Spleen (tissue), 11 donors: ENCODE data around the gene CSTPP1. TPM values are rescaled to one million over a fixed set of nuclear protein-coding genes. Genes with fewer than 3 reads are reported as not detected.
"Not testable (repeated sequence)": the region's sequence is repeated elsewhere in the genome, so short reads cannot be mapped to it uniquely, and the experiment has no call there.

Source experiments
- DNase-seq: peaks from one replicate; pipeline ENCODE4 v3.0.0-alpha.2; 2020
- H3K27ac ChIP-seq, 8 donors: fragments of 200-600 bp; sonication (generic) in 7 of 8; 1 replicate in 4 of 8; 2 replicates in 4 of 8; pipeline versions ENCODE4 v1.5.0 to v1.8.0; 2016 to 2021; ENCODE audit warnings: inconsistent platforms in 4 of 8, mild to moderate bottlenecking in 4 of 8, moderate library complexity in 1 of 8
- H3K27me3 ChIP-seq, 7 donors: fragments of 200-600 bp; sonication (generic) in 6 of 7; replicated peaks in 1 of 7; 1 replicate in 4 of 7; 2 replicates in 3 of 7; pipeline versions ENCODE4 v1.5.0 to v1.8.0; 2016 to 2021; ENCODE audit warnings: inconsistent platforms in 3 of 7, mild to moderate bottlenecking in 1 of 7
- H3K36me3 ChIP-seq, 6 donors: fragments of 200-600 bp; sonication (generic) in 5 of 6; 1 replicate in 4 of 6; 2 replicates in 2 of 6; pipeline versions ENCODE4 v1.5.0 to v1.8.0; 2016 to 2021; ENCODE audit warnings: inconsistent platforms in 2 of 6
- H3K4me1 ChIP-seq, 6 donors: fragments of 200-600 bp; sonication (generic) in 5 of 6; 1 replicate in 3 of 6; 2 replicates in 3 of 6; pipeline versions ENCODE4 v1.5.0 to v1.8.0; 2016 to 2021; ENCODE audit warnings: inconsistent platforms in 3 of 6
- H3K4me3 ChIP-seq, 8 donors: fragments of 200-600 bp; sonication (generic) in 7 of 8; 1 replicate in 4 of 8; 2 replicates in 4 of 8; pipeline versions ENCODE4 v1.5.0 to v1.8.0; 2016 to 2021; ENCODE audit warnings: inconsistent platforms in 4 of 8, mild to moderate bottlenecking in 4 of 8, moderate library complexity in 2 of 8
- H3K9me3 ChIP-seq, 8 donors: fragments of 200-600 bp; sonication (generic) in 7 of 8; 1 replicate in 4 of 8; 2 replicates in 4 of 8; pipeline versions ENCODE4 v1.5.0 to v1.8.0; 2016 to 2021; ENCODE audit warnings: inconsistent platforms in 4 of 8
- POLR2A ChIP-seq, 3 donors: fragments of 450-650 bp; IDR thresholded peaks; one replicate each; pipeline ENCODE4 v1.5.1; 2017; ENCODE audit warnings: antibody characterized with exemption in 3 of 3, mild to moderate bottlenecking in 1 of 3
- POLR2AphosphoS5 ChIP-seq, 3 donors: sonication (generic); formaldehyde crosslinking; IDR thresholded peaks; one replicate each; pipeline ENCODE4 v1.5.1; 2017; ENCODE audit warnings: antibody characterized with exemption in 3 of 3
- WGBS, 5 donors: extraction: QIAGEN DNeasy Blood & Tissue Kit in 3 of 5; methylation state at CpG; one replicate each; pipeline versions ENCODE4 v1.1.5 to v1.1.7; 2013 to 2018; 5-methylcytosine and 5-hydroxymethylcytosine counted together
- intact Hi-C: fragments of 100-400 bp; cut with DNase I; formaldehyde crosslinking; loops from one replicate; pipeline ENCODE4 v1.15.0; 2023; ENCODE audit warnings: low total_unique reads
- polyA plus RNA-seq, 3 donors: library from polyadenylated mRNA; stranded (reverse); fragments of 200-250 nt; gene quantifications; one replicate each; pipeline ENCODE4 v1.2.1, GENCODE V29; 2013
- total RNA-seq, 7 donors: library from RNA; depleted of rRNA in 3 of 7; stranded (reverse); fragments of >200 nt in 3 of 7; fragmentation: NEBNext Ultra II Directional in 4 of 7; extraction: Animal tissue kit (Norgen Biotek cat#: 25700) in 4 of 7; gene quantifications; one replicate each; pipeline versions ENCODE4 v1.1.0 to v1.2.1, GENCODE V29; 2016 to 2021
- TF ChIP-seq, protein P1 (sequence below), 11 experiments: fragments of 200-600 bp in 7 of 11; fragments of 450-650 bp in 4 of 11; sonication (generic) in 4 of 11; IDR thresholded peaks in 8 of 11; conservative IDR thresholded peaks in 3 of 11; 1 replicate in 7 of 11; 2 replicates in 4 of 11; pipeline versions ENCODE4 v1.4.0 to v1.8.0; 2016 to 2021; ENCODE audit warnings: antibody characterized with exemption in 11 of 11, inconsistent platforms in 4 of 11, mild to moderate bottlenecking in 1 of 11
- donor health status: healthy with polysubstance abuse.
- donor health status: DM: no; HTN: no; CAD: no; lungs with moderate emphysema.
- donor health status: DM: no; HTN: no; CAD: no.
- donor health status: Bipolar disorder and iron deficiency.
- donor health status: healthy.
- donor health status: DM: no; HTN: no; CAD: no.
- donor health status: DM: yes; HTN: yes; CAD: no.

Gene CSTPP1
- total and polyA plus RNA-seq, 10 donors = 8.6 to 23.0 (median 14.4) TPM

- Histone ChIP-seq H3K36me3 (no peaks in the 10 kb centered on the region), H3K9me3 (no peaks in the 10 kb centered on the region), H3K4me3 (peak overlapping the region in 5 of 8 donors; percentile 59 to 88 (median 63)), H3K27ac (no peak overlapping the region), H3K27me3 (peaks cover 0 to 65% (median 34%) of the 10 kb centered on the region in 7 donors), H3K4me1 (peaks cover 14 to 39% (median 29%) of the 10 kb centered on the region in 6 donors)
- no peak for TF ChIP-seq POLR2A (IDR thresholded peaks at IDR 0.05)
- DNase-seq = no peak
- intact Hi-C loops = no loop called here
- 34 to 61% (median 49%) methylated on average over 5 of the region's 5 CpGs for WGBS, 5 donors
Observed at GRCh38 chr11:47187723-47188122, 251.2 kb downstream of the CSTPP1 start.

- intact Hi-C loops = no loop called here
- TF ChIP-seq POLR2AphosphoS5 (IDR thresholded peaks at IDR 0.05) = no peak
- no peak for DNase-seq
Observed at GRCh38 chr11:47188259-47188658, 251.7 kb downstream of the CSTPP1 start.

DNA sequence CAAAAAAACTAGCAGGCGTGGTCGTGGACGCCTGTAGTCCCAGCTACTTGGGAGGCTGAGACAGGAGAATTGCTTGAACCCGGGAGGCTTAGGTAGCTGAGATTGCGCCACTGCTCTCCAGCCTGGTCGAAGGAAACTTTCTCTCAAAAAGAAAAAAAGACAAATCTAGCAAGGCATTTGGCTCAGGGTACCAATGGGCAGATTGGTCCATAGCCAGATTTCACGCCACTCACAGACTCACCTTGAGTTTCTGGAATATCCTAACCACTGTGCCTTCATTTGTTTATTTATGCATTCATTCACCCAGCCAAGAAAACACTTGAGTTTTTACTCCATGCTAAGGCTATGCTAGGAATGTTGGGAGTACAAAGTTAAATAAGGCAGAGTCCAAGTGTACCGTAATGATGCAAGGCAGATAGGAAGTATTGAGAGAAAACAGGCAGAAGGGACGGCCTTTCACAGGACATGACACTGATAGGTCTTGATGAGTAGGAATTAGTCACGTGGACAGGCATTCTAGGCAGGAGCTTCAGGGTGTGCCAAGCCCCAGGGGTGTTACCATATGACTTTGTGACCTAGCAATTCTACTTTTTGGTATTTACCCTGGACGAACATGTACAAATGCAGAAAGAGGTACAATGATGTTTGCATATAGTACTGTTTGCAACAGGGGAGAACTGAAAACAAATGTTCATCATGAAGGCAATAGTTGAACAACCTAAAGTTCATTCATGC lies 252.7 kb downstream of the CSTPP1 start:
- Histone ChIP-seq H3K27ac (no peak overlapping the region), H3K4me1 (peaks cover 14 to 36% (median 29%) of the 10 kb centered on the region in 6 donors), H3K4me3 (no peak overlapping the region), H3K27me3 (peaks cover 0 to 50% (median 34%) of the 10 kb centered on the region in 7 donors), H3K36me3 (no peaks in the 10 kb centered on the region), H3K9me3 (no peaks in the 10 kb centered on the region)
- DNase-seq = no peak
- TF ChIP-seq POLR2AphosphoS5 (IDR thresholded peaks at IDR 0.05) (no peak), POLR2A (IDR thresholded peaks at IDR 0.05) (no peak)
- TF ChIP-seq, protein P1, sequence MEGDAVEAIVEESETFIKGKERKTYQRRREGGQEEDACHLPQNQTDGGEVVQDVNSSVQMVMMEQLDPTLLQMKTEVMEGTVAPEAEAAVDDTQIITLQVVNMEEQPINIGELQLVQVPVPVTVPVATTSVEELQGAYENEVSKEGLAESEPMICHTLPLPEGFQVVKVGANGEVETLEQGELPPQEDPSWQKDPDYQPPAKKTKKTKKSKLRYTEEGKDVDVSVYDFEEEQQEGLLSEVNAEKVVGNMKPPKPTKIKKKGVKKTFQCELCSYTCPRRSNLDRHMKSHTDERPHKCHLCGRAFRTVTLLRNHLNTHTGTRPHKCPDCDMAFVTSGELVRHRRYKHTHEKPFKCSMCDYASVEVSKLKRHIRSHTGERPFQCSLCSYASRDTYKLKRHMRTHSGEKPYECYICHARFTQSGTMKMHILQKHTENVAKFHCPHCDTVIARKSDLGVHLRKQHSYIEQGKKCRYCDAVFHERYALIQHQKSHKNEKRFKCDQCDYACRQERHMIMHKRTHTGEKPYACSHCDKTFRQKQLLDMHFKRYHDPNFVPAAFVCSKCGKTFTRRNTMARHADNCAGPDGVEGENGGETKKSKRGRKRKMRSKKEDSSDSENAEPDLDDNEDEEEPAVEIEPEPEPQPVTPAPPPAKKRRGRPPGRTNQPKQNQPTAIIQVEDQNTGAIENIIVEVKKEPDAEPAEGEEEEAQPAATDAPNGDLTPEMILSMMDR (IDR thresholded peaks at IDR 0.05 in 8 of 11, conservative IDR thresholded peaks at IDR 0.05 in 3 of 11) = no peak
- intact Hi-C loops = no loop called here
- WGBS, 5 donors = 69 to 87% (median 79%) methylated on average over 11 of the region's 11 CpGs

More at GRCh38 chr11:47188259-47188658, 251.7 kb downstream of the CSTPP1 start:
- 92 to 100% (median 95%) methylated on average over 1 of the region's 1 CpG for WGBS, 5 donors
- H3K27me3 ChIP-seq = peaks cover 0 to 60% (median 34%) of the 10 kb centered on the region in 7 donors
- no peaks in the 10 kb centered on the region for H3K36me3 ChIP-seq
- H3K4me1 ChIP-seq = peaks cover 14 to 39% (median 29%) of the 10 kb centered on the region in 6 donors
- H3K9me3 ChIP-seq = no peaks in the 10 kb centered on the region
- no peak overlapping the region for H3K4me3 ChIP-seq
- H3K27ac ChIP-seq = no peak overlapping the region

DNA sequence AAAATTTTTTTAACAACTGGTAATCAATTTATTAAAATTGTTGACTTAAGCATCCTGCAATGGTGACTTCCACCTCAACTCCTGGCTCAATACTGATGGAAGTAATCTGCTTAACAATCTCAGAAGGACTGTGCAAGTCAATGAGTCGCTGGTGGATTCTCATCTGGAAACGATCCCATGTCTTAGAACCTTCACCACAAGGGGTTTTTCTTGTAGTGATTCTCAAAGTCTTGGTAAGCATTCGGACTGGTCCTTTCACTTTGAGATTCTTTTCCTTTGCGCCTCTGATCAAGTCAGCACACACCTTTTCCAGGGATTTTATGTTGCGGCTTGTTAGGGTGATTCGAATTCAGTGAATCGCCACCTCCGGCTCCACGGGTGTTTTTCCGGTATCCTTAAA lies 254.6 kb downstream of the CSTPP1 start:
- H3K4me3 ChIP-seq, H3K9me3 ChIP-seq, H3K27ac ChIP-seq, DNase-seq, intact Hi-C loops, H3K36me3 ChIP-seq: not testable (repeated sequence)
- WGBS, 5 donors = 85 to 93% (median 87%) methylated on average over 10 of the region's 10 CpGs
- H3K4me1 ChIP-seq = peaks cover 8 to 18% (median 14%) of the 10 kb centered on the region in 6 donors
- H3K27me3 ChIP-seq = peaks cover 0 to 31% (median 19%) of the 10 kb centered on the region in 7 donors

- peaks cover 0 to 21% (median 13%) of the 10 kb centered on the region in 7 donors for H3K27me3 ChIP-seq
- TF ChIP-seq, protein P1 (IDR thresholded peaks at IDR 0.05 in 8 of 11, conservative IDR thresholded peaks at IDR 0.05 in 3 of 11) = no peak
- no peak for TF ChIP-seq POLR2AphosphoS5 (IDR thresholded peaks at IDR 0.05)
- TF ChIP-seq POLR2A (IDR thresholded peaks at IDR 0.05) = no peak
- no peak for DNase-seq
- no peak overlapping the region for H3K4me3 ChIP-seq
- H3K36me3 ChIP-seq = no peaks in the 10 kb centered on the region
- H3K9me3 ChIP-seq = no peaks in the 10 kb centered on the region
- intact Hi-C loops = no loop called here
- WGBS, 5 donors = 82 to 95% (median 87%) methylated on average over 4 of the region's 4 CpGs
- no peak overlapping the region for H3K27ac ChIP-seq
- peaks cover under 1 to 9% (median 6%) of the 10 kb centered on the region in 6 donors for H3K4me1 ChIP-seq
Observed at GRCh38 chr11:47192111-47192510, 255.6 kb downstream of the CSTPP1 start.

GRCh38 chr11:47198161-47198560 lies 261.6 kb downstream of the CSTPP1 start:
- DNase-seq, H3K4me3 ChIP-seq, H3K27me3 ChIP-seq, H3K36me3 ChIP-seq, H3K4me1 ChIP-seq, H3K9me3 ChIP-seq, intact Hi-C loops, H3K27ac ChIP-seq: not testable (repeated sequence)
- WGBS, 5 donors = 90 to 94% (median 93%) methylated on average over 9 of the region's 9 CpGs
